ENCODE results near the gene PRDM12. TPM values are rescaled to one million over a fixed set of nuclear protein-coding genes. Genes with fewer than 3 reads are reported as not detected.

PRDM12 gene
- total RNA-seq, 3 donors from 2014 or later = 0.12 TPM; not detected in 1

GRCh38 chr9:130663977-130664250 lies 480 bp upstream of the PRDM12 start:
- DNase-seq (no peak), ATAC-seq (no peak)
- Histone ChIP-seq H3K36me3 (ENCODE audit: low read depth) (no peaks in the 10 kb centered on the region), H3K4me3 (no peak overlapping the region), H3K9me3 (no peaks in the 10 kb centered on the region), H3K4me1 (ENCODE audit: low read depth) (peaks cover 36% of the 10 kb centered on the region)
- intact Hi-C loops (cut with DNase I, micrococcal nuclease) = no loop called here
- no peak for TF ChIP-seq CTCF (IDR thresholded peaks at IDR 0.05)

- peaks cover 36% of the 10 kb centered on the region for H3K4me1 ChIP-seq (ENCODE audit: low read depth)
- ATAC-seq (no peak), DNase-seq (no peak)
- intact Hi-C loops (cut with DNase I, micrococcal nuclease) = no loop called here
- no peak overlapping the region for H3K4me3 ChIP-seq
- TF ChIP-seq CTCF (IDR thresholded peaks at IDR 0.05) = no peak
- no peaks in the 10 kb centered on the region for H3K36me3 ChIP-seq (ENCODE audit: low read depth)
- no peaks in the 10 kb centered on the region for H3K9me3 ChIP-seq
Measured at GRCh38 chr9:130665029-130665430, 636 bp downstream of the PRDM12 start.

- no peaks in the 10 kb centered on the region for H3K36me3 ChIP-seq (ENCODE audit: low read depth)
- no peak overlapping the region for H3K4me3 ChIP-seq
- peaks cover 32% of the 10 kb centered on the region for H3K4me1 ChIP-seq (ENCODE audit: low read depth)
- no peak for TF ChIP-seq CTCF (IDR thresholded peaks at IDR 0.05)
- ATAC-seq (no peak), DNase-seq (no peak)
- H3K9me3 ChIP-seq = no peaks in the 10 kb centered on the region
- intact Hi-C loops (cut with DNase I, micrococcal nuclease) = no loop called here
Measured at GRCh38 chr9:130665431-130666392, 1.3 kb downstream of the PRDM12 start.

- Histone ChIP-seq H3K4me3 (no peak overlapping the region), H3K36me3 (ENCODE audit: low read depth) (no peaks in the 10 kb centered on the region), H3K9me3 (no peaks in the 10 kb centered on the region), H3K4me1 (ENCODE audit: low read depth) (peaks cover 24% of the 10 kb centered on the region)
- intact Hi-C loops (cut with DNase I, micrococcal nuclease) = no loop called here
- ATAC-seq (no peak), DNase-seq (no peak)
- no peak for TF ChIP-seq CTCF (IDR thresholded peaks at IDR 0.05)
Measured at GRCh38 chr9:130666393-130667119, 2.2 kb downstream of the PRDM12 start.

GRCh38 chr9:130667120-130667435 lies 2.7 kb downstream of the PRDM12 start:
- Histone ChIP-seq H3K4me3 (no peak overlapping the region), H3K4me1 (ENCODE audit: low read depth) (peaks cover 23% of the 10 kb centered on the region), H3K9me3 (no peaks in the 10 kb centered on the region), H3K36me3 (ENCODE audit: low read depth) (no peaks in the 10 kb centered on the region)
- intact Hi-C loops (cut with DNase I, micrococcal nuclease) = no loop called here
- ATAC-seq = no peak
- no peak for DNase-seq
- TF ChIP-seq CTCF (IDR thresholded peaks at IDR 0.05) = no peak
